HepG2 (cell line): ENCODE measurements around the gene AASS. TPM values are rescaled to one million over a fixed set of nuclear protein-coding genes. Genes with fewer than 3 reads are reported as not detected.

ENCODE experiments used
- ATAC-seq: fragments of 200-7000 bp; cut with Tn5 transposase; 3 replicates; pipeline ENCODE4 v1.9.1; 2020; ENCODE audit warnings: mild to moderate bottlenecking, moderate library complexity
- BruUV-seq: library from RNA; stranded (reverse); fragments of 400-500 nt; replicated peaks from 2 replicates; lab custom pipeline; 2021; lab: Mats Ljungman, UMichigan
- CTCF ChIA-PET: fragments of 300-600 bp; formaldehyde crosslinking; extraction: SDS; loops from one replicate; lab custom pipeline; 2021; ENCODE audit warnings: low total read pairs, inconsistent platforms, low intra/inter-chr PET ratio; lab: Yijun Ruan, JAX
- POLR2A ChIA-PET: fragments of 350-600 bp; sonication (Branson Sonifier 250); formaldehyde crosslinking; loops from one replicate; lab custom pipeline; 2020; ENCODE audit warnings: antibody characterized with exemption, inconsistent platforms; lab: Yijun Ruan, JAX
- DNase-seq: peaks from one replicate; pipeline ENCODE4 v3.0.0-alpha.2; 2015; ENCODE audit warnings: low spot score
- FAIRE-seq: peaks from 3 replicates; lab custom pipeline; 2011; peaks lifted over from hg19 to GRCh38; lab: Jason Lieb, UNC
- H2AFZ ChIP-seq: one replicate; pipeline ENCODE4 v1.6.1; 2011; ENCODE audit warnings: low read length, inconsistent platforms
- H3K27ac ChIP-seq: fragments of 300-600 bp; 3 replicates; pipeline ENCODE4 v1.8.0; 2011; ENCODE audit warnings: mixed run types, mild to moderate bottlenecking, mixed read lengths, low read length, inconsistent platforms; ENCODE audit not compliant: insufficient read depth; ENCODE audit errors: extremely low read length
- H3K27me3 ChIP-seq, 2 experiments: fragments of 200-600 bp in 1 of 2; 2 replicates in 1 of 2; 3 replicates in 1 of 2; pipeline versions ENCODE4 v1.6.0 to v1.8.0; 2011; ENCODE audit warnings: low read length in 2 of 2, mild to moderate bottlenecking in 2 of 2, moderate library complexity in 2 of 2, inconsistent platforms in 1 of 2; ENCODE audit not compliant: insufficient read depth in 2 of 2, control insufficient read depth in 1 of 2
- H3K36me3 ChIP-seq, 2 experiments: fragments of 200-600 bp in 1 of 2; replicated peaks in 1 of 2; 2 replicates in 1 of 2; 3 replicates in 1 of 2; pipeline versions ENCODE4 v1.5.1 to v1.8.0; 2011; ENCODE audit warnings: low read length in 2 of 2, inconsistent platforms in 1 of 2; ENCODE audit not compliant: insufficient read depth in 2 of 2, control insufficient read depth in 1 of 2
- H3K4me1 ChIP-seq: 2 replicates; pipeline ENCODE4 v1.5.1; 2012; ENCODE audit warnings: low read length, inconsistent platforms; ENCODE audit not compliant: insufficient read depth
- H3K4me2 ChIP-seq: 2 replicates; pipeline ENCODE4 v1.6.0; 2011; ENCODE audit warnings: low read depth, low read length, inconsistent platforms
- H3K4me3 ChIP-seq, 3 experiments: fragments of 200-600 bp in 1 of 3; sonication (generic), shearing (Covaris generic) in 1 of 3; replicated peaks in 1 of 3; 2 replicates each; pipeline ENCODE4 v1.5.1; 2011 to 2016; ENCODE audit warnings: low read length in 3 of 3, inconsistent platforms in 2 of 3, low read depth in 2 of 3, mild to moderate bottlenecking in 2 of 3, control low read depth in 1 of 3, mixed read lengths in 1 of 3; ENCODE audit not compliant: insufficient read depth in 1 of 3
- H3K79me2 ChIP-seq: one replicate; pipeline ENCODE4 v1.6.1; 2011; ENCODE audit warnings: low read length, inconsistent platforms; ENCODE audit not compliant: insufficient read depth
- H3K9ac ChIP-seq: 2 replicates; pipeline ENCODE4 v1.6.0; 2011; ENCODE audit warnings: mild to moderate bottlenecking, low read depth, low read length, inconsistent platforms; ENCODE audit not compliant: insufficient read depth
- H3K9me3 ChIP-seq: 2 replicates; pipeline ENCODE4 v1.5.1; 2012; ENCODE audit warnings: mild to moderate bottlenecking, low read length
- H4K20me1 ChIP-seq: 2 replicates; pipeline ENCODE4 v1.6.0; 2011; ENCODE audit warnings: inconsistent platforms, mild to moderate bottlenecking, low read length, moderate library complexity; ENCODE audit not compliant: insufficient read depth
- ASH2L ChIP-seq: fragments of 300-600, 200-600 bp; sonication (generic); IDR thresholded peaks from 2 replicates; pipeline ENCODE4 v1.7.0; 2017; ENCODE audit warnings: low read depth, mild to moderate bottlenecking, moderate library complexity, mixed read lengths, low read length; ENCODE audit not compliant: insufficient read length
- BCL6 ChIP-seq: IDR thresholded peaks from 2 replicates; pipeline ENCODE4 v1.6.1; 2016; ENCODE audit warnings: missing genetic modification reagents, missing compliant biosample characterization
- IRF2 ChIP-seq: IDR thresholded peaks from 2 replicates; pipeline ENCODE4 v1.6.1; 2018; ENCODE audit warnings: missing genetic modification reagents, missing compliant biosample characterization
- NFE2L2 ChIP-seq: fragments of 150-350 bp; IDR thresholded peaks from 2 replicates; pipeline ENCODE4 v1.6.1; 2014; ENCODE audit warnings: low read length
- PRPF4 ChIP-seq: fragments of 200-400 bp; formaldehyde crosslinking; IDR thresholded peaks from 2 replicates; pipeline ENCODE4 v1.6.1; 2016; ENCODE audit warnings: low read length, low read depth; ENCODE audit not compliant: poor library complexity, severe bottlenecking
- ZMYM3 ChIP-seq: sonication (generic); formaldehyde crosslinking; IDR thresholded peaks from 2 replicates; pipeline ENCODE4 v1.5.1; 2020; ENCODE audit warnings: mild to moderate bottlenecking, missing genetic modification reagents
- ZNF12 ChIP-seq: sonication (generic); formaldehyde crosslinking; IDR thresholded peaks from 2 replicates; pipeline ENCODE4 v1.5.0; 2020; ENCODE audit warnings: missing genetic modification reagents
- ZNF615 ChIP-seq: sonication (generic); formaldehyde crosslinking; IDR thresholded peaks from 2 replicates; pipeline ENCODE4 v1.5.0; 2020; ENCODE audit warnings: mild to moderate bottlenecking, missing genetic modification reagents, borderline replicate concordance
- ZNF629 ChIP-seq: sonication (generic); formaldehyde crosslinking; conservative IDR thresholded peaks from 2 replicates; pipeline ENCODE4 v1.5.0; 2020; ENCODE audit warnings: missing genetic modification reagents
- WGBS: methylation state at CpG from one replicate; pipeline ENCODE4 v1.1.6; 2017; ENCODE audit warnings: low lambda C conversion rate; 5-methylcytosine and 5-hydroxymethylcytosine counted together
- in situ Hi-C: cut with HindIII; loops from 2 replicates; pipeline ENCODE4 v1.10.0; 2017; ENCODE audit warnings: low pct_unique_long_range_greater_than_20kb; ENCODE audit not compliant: extremely low pct_ligation_motif_present
- intact Hi-C: fragments of 100-400 bp; cut with micrococcal nuclease; formaldehyde crosslinking; loops from one replicate; pipeline ENCODE4 v1.10.0; 2022; ENCODE audit not compliant: unreplicated experiment
- polyA plus RNA-seq, 8 experiments: library from polyadenylated mRNA; depleted of rRNA in 3 of 8; stranded (reverse) in 7 of 8; unstranded in 1 of 8; fragments of >200 nt; fragmentation: Illumina TruSeq in 4 of 8; extraction: Trizol in 4 of 8; gene quantifications; 2 replicates each; pipeline versions ENCODE4 v1.2.1 to v1.2.3, GENCODE V29; 2011 to 2016; ENCODE audit warnings: low read depth in 4 of 8, missing spikeins in 1 of 8, mixed read lengths in 1 of 8; ENCODE audit not compliant: insufficient read depth in 1 of 8
- total RNA-seq, 5 experiments: library from RNA; depleted of rRNA; stranded (reverse); fragments of >200 nt; fragmentation: Illumina TruSeq; extraction: Trizol; gene quantifications; 2 replicates each; pipeline ENCODE4 v1.2.3, GENCODE V29; 2016; ENCODE audit warnings: low read depth in 1 of 5
- TF ChIP-seq, protein P1 (sequence below): sonication (generic); formaldehyde crosslinking; IDR thresholded peaks from 2 replicates; pipeline ENCODE4 v1.4.0; 2020; ENCODE audit warnings: low read depth, mild to moderate bottlenecking, missing genetic modification reagents
- TF ChIP-seq, protein P2 (sequence below): sonication (generic); formaldehyde crosslinking; IDR thresholded peaks from 2 replicates; pipeline ENCODE4 v1.8.1; 2023; ENCODE audit warnings: mild to moderate bottlenecking, missing genetic modification reagents, borderline replicate concordance

AASS gene
- total and polyA plus RNA-seq, 2 of the 13 experiments (the other 11 are each of a cell fraction or from before 2014, with no cell fraction given), result 11.6 to 43.9 TPM

DNA sequence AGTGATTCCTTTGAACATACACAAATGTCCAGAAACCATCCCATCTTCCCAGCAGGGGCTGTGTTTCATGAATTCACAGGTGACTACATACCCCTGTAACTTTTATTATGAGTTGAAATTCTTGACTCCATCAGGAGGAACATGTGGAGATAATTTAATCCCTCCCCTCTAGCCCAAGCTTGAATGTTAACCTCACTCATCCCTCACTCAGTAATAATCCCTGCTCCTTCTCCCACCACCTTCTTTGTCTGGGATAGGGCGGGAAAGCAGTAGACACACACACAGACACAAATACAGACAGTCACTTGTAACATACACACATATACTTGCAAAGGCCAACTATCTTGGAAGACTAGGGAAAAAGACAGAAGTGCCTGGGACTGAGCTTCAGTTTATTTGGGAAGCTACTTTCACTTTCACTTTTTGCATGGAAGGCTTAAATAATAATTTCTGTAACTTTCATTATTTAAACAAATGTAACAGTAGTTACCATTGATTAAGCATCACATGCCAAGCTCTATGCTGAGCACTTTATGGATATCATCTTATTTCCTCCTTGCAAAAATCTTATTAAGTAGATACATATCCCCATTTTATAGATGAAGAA, 7.3 kb downstream of the AASS start:
- Histone ChIP-seq H3K4me1 (peaks cover 19% of the 10 kb centered on the region), H3K27me3 (no peaks in the 10 kb centered on the region), H3K4me3 (peak overlapping the region in 2 of 3 experiments; percentile 7 to 17; a peak in 3 of 6 replicates), H3K4me2 (peak overlapping the region; percentile 50), H3K9ac (no peak overlapping the region), H3K79me2 (peaks cover 18% of the 10 kb centered on the region), H3K27ac (no peak overlapping the region)
- FAIRE-seq (no peak), ATAC-seq (no peak)
- BruUV-seq, result no TSS peak
- POLR2A ChIA-PET, result no interaction called here
- 93% methylated on average over 1 of the region's 1 CpG for WGBS
- TF ChIP-seq ZNF615 (CRISPR knock-in tag) (no peak), BCL6 (CRISPR knock-in tag) (no peak), IRF2 (peak; percentile 95), ASH2L (peak; percentile 19), ZNF629 (CRISPR knock-in tag) (peak; percentile 72), NFE2L2 (no peak), PRPF4 (no peak), ZNF12 (no peak), ZMYM3 (no peak)
- TF ChIP-seq, protein P1, sequence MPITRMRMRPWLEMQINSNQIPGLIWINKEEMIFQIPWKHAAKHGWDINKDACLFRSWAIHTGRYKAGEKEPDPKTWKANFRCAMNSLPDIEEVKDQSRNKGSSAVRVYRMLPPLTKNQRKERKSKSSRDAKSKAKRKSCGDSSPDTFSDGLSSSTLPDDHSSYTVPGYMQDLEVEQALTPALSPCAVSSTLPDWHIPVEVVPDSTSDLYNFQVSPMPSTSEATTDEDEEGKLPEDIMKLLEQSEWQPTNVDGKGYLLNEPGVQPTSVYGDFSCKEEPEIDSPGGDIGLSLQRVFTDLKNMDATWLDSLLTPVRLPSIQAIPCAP (CRISPR knock-in tag), result peak; percentile 95
- TF ChIP-seq, protein P2, sequence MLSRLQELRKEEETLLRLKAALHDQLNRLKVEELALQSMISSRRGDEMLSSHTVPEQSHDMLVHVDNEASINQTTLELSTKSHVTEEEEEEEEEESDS (CRISPR knock-in tag), result no peak
- TF ChIP-seq, all 625 proteins: peak for 4
- no peak for DNase-seq
- no peaks in the 10 kb centered on the region for H3K9me3 ChIP-seq
- in situ Hi-C loops (no loop called here), intact Hi-C loops (no loop called here)
- H3K36me3 ChIP-seq, result no peaks in the 10 kb centered on the region
- H2AFZ ChIP-seq, result peak overlapping the region; percentile 6
- no peaks in the 10 kb centered on the region for H4K20me1 ChIP-seq
- CTCF ChIA-PET, result no interaction called here
